GM21367 (cell line): ENCODE results near the gene NME7.

Source experiments
- ATAC-seq: cut with Tn5 transposase; IDR thresholded peaks from one replicate; pipeline ENCODE4 v1.9.1; 2021; ENCODE audit not compliant: unreplicated experiment

The NME7 gene

GRCh38 chr1:169087876-169088275, 279.7 kb downstream of the NME7 start:
- no peak for ATAC-seq

DNA sequence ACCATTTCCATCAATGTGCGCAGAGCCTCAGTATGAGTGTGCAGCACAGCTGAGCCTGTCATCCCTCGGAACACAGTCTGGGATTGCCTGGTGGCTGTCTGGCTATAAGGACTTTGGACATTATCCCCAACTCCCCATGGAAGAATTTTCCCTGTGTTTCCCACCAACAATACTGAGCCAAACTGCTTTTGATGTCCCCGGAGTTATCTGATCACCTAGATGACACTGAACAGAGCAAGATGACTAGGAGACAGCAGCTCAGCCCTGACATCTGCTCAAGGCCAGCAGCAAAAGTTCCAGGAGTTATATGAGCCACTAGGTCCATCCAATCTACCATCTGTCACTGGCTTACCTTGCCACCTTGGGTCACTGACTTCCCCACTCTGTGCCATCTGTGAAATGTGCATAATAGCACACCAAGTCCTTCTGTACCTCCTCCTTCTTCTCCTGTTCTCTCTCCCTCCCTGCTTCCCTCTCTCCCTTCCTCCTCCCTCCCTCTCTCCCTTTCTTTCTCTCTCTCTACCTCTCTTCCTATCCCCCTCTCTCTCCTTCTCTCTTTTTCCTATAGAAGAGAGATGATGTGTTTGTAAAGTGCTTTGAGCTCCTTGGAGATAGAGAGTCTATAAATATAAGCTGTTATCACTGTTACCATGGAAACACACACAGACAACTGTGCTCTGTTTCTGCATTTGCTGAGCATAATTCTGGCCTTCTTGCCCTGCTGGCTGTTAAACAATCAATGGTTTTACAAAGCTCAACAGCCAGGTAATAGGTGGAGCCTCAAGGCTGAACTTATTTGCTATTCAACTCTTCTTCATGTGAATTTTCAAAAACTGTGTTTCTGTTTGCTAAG, 280.8 kb downstream of the NME7 start:
- no peak for ATAC-seq

GRCh38 chr1:169085911-169086310, 281.7 kb downstream of the NME7 start:
- no peak for ATAC-seq
